HepG2 (cell line): ENCODE results near the gene EFEMP2. TPM values are rescaled to one million over a fixed set of nuclear protein-coding genes. Genes with fewer than 3 reads are reported as not detected.

Experiments used
- ARID4A ChIP-seq: sonication (generic); formaldehyde crosslinking; IDR thresholded peaks from 2 replicates; pipeline ENCODE4 v1.5.0; 2020; ENCODE audit warnings: mild to moderate bottlenecking, missing genetic modification reagents, borderline replicate concordance
- CBFB ChIP-seq: sonication (generic); formaldehyde crosslinking; IDR thresholded peaks from 2 replicates; pipeline ENCODE4 v1.4.0; 2020; ENCODE audit warnings: missing genetic modification reagents
- CHD2 ChIP-seq: IDR thresholded peaks from 2 replicates; pipeline ENCODE4 v1.6.1; 2011; ENCODE audit warnings: low read depth, low read length, improper control_type of control experiment
- DNMT1 ChIP-seq: sonication (generic); formaldehyde crosslinking; IDR thresholded peaks from 2 replicates; pipeline ENCODE4 v1.5.1; 2020; ENCODE audit warnings: mild to moderate bottlenecking, missing genetic modification reagents
- GABPB1 ChIP-seq: IDR thresholded peaks from 2 replicates; pipeline ENCODE4 v1.6.1; 2016; ENCODE audit warnings: mild to moderate bottlenecking, missing genetic modification reagents, moderate library complexity, missing compliant biosample characterization
- KDM6A ChIP-seq: IDR thresholded peaks from 2 replicates; pipeline ENCODE4 v1.6.1; 2016; ENCODE audit warnings: low read depth
- MBNL3 ChIP-seq: fragments of 250-450 bp; sonication (Bioruptor Pico); conservative IDR thresholded peaks from 2 replicates; pipeline ENCODE4 v1.8.0; 2022; ENCODE audit warnings: mild to moderate bottlenecking, inconsistent platforms
- NCOA1 ChIP-seq: sonication (generic); formaldehyde crosslinking; IDR thresholded peaks from 2 replicates; pipeline ENCODE4 v1.9.0; 2021; ENCODE audit warnings: missing genetic modification reagents
- NR2F6 ChIP-seq, 2 experiments: IDR thresholded peaks; 2 replicates each; pipeline ENCODE4 v1.6.1; 2016; ENCODE audit warnings: antibody characterized with exemption in 1 of 2, mild to moderate bottlenecking in 1 of 2
- PAX8 ChIP-seq: sonication (generic); formaldehyde crosslinking; IDR thresholded peaks from 2 replicates; pipeline ENCODE4 v1.8.0; 2022; ENCODE audit warnings: mild to moderate bottlenecking, missing genetic modification reagents, borderline replicate concordance
- PHF20 ChIP-seq: sonication (generic); formaldehyde crosslinking; IDR thresholded peaks from 2 replicates; pipeline ENCODE4 v1.5.0; 2020; ENCODE audit warnings: mild to moderate bottlenecking, missing genetic modification reagents
- PITX1 ChIP-seq: sonication (generic); formaldehyde crosslinking; IDR thresholded peaks from 2 replicates; pipeline ENCODE4 v1.5.1; 2020; ENCODE audit warnings: mild to moderate bottlenecking, missing genetic modification reagents
- SP5 ChIP-seq: IDR thresholded peaks from 2 replicates; pipeline ENCODE4 v1.6.1; 2016; ENCODE audit warnings: low read depth, borderline replicate concordance
- STAT5B ChIP-seq: sonication (generic); formaldehyde crosslinking; IDR thresholded peaks from 2 replicates; pipeline ENCODE4 v1.4.0; 2020; ENCODE audit warnings: missing genetic modification reagents
- THAP7 ChIP-seq: sonication (generic); formaldehyde crosslinking; IDR thresholded peaks from 2 replicates; pipeline ENCODE4 v1.8.1; 2023; ENCODE audit warnings: mild to moderate bottlenecking, missing genetic modification reagents
- ZEB1 ChIP-seq: IDR thresholded peaks from 2 replicates; pipeline ENCODE4 v1.6.1; 2012; ENCODE audit warnings: mild to moderate bottlenecking, low read depth, inconsistent platforms; ENCODE audit not compliant: insufficient replicate concordance
- ZGPAT ChIP-seq: IDR thresholded peaks from 2 replicates; pipeline ENCODE4 v1.6.1; 2016; ENCODE audit warnings: mild to moderate bottlenecking
- ZNF260 ChIP-seq: sonication (generic); formaldehyde crosslinking; IDR thresholded peaks from 2 replicates; pipeline ENCODE4 v1.4.0; 2020; ENCODE audit warnings: missing genetic modification reagents, low read depth, mild to moderate bottlenecking, borderline replicate concordance
- ZNF333 ChIP-seq: sonication (generic); formaldehyde crosslinking; IDR thresholded peaks from 2 replicates; pipeline ENCODE4 v1.4.0; 2020; ENCODE audit warnings: mild to moderate bottlenecking, missing genetic modification reagents, borderline replicate concordance
- ZNF383 ChIP-seq: sonication (generic); formaldehyde crosslinking; IDR thresholded peaks from 2 replicates; pipeline ENCODE4 v1.4.0; 2020; ENCODE audit warnings: missing genetic modification reagents, mild to moderate bottlenecking, borderline replicate concordance
- ZNF484 ChIP-seq: sonication (generic); formaldehyde crosslinking; IDR thresholded peaks from 2 replicates; pipeline ENCODE4 v1.5.1; 2020; ENCODE audit warnings: mild to moderate bottlenecking, low read depth, missing genetic modification reagents, borderline replicate concordance
- ZNF562 ChIP-seq: sonication (generic); formaldehyde crosslinking; IDR thresholded peaks from 2 replicates; pipeline ENCODE4 v1.8.0; 2022; ENCODE audit warnings: missing genetic modification reagents, borderline replicate concordance
- ZNF788 ChIP-seq: sonication (generic); formaldehyde crosslinking; IDR thresholded peaks from 2 replicates; pipeline ENCODE4 v1.5.0; 2020; ENCODE audit warnings: mild to moderate bottlenecking, missing genetic modification reagents, borderline replicate concordance
- ZNF879 ChIP-seq: sonication (generic); formaldehyde crosslinking; IDR thresholded peaks from 2 replicates; pipeline ENCODE4 v1.8.1; 2023; ENCODE audit warnings: missing genetic modification reagents
- polyA plus RNA-seq, 8 experiments: library from polyadenylated mRNA; depleted of rRNA in 3 of 8; stranded (reverse) in 7 of 8; unstranded in 1 of 8; fragments of >200 nt; fragmentation: Illumina TruSeq in 4 of 8; extraction: Trizol in 4 of 8; gene quantifications; 2 replicates each; pipeline versions ENCODE4 v1.2.1 to v1.2.3, GENCODE V29; 2011 to 2016; ENCODE audit warnings: low read depth in 4 of 8, missing spikeins in 1 of 8, mixed read lengths in 1 of 8; ENCODE audit not compliant: insufficient read depth in 1 of 8
- total RNA-seq, 5 experiments: library from RNA; depleted of rRNA; stranded (reverse); fragments of >200 nt; fragmentation: Illumina TruSeq; extraction: Trizol; gene quantifications; 2 replicates each; pipeline ENCODE4 v1.2.3, GENCODE V29; 2016; ENCODE audit warnings: low read depth in 1 of 5

The EFEMP2 gene
- total and polyA plus RNA-seq, 2 of the 13 experiments (the other 11 are each of a cell fraction or from before 2014, with no cell fraction given): 7.4 to 29.7 TPM

GRCh38 chr11:65857853-65858680 is 14.5 kb downstream of the EFEMP2 start, which contains the start of gene CFL1 (continued):
- TF ChIP-seq ARID4A (CRISPR knock-in tag): peak; percentile 88; the same call in 1 of the 2 replicates
- TF ChIP-seq SP5 (CRISPR knock-in tag): peak; percentile 45; the same call in 1 of the 2 replicates
- TF ChIP-seq ZEB1: no peak
- no peak for TF ChIP-seq MBNL3 (CRISPR knock-in tag)
- peak; percentile 75 for TF ChIP-seq ZGPAT (CRISPR knock-in tag)
- no peak for TF ChIP-seq ZNF260 (CRISPR knock-in tag)
- TF ChIP-seq PITX1 (CRISPR knock-in tag): no peak; the same call in 1 of the 2 replicates
- TF ChIP-seq KDM6A (CRISPR knock-in tag): no peak
- peak; percentile 74; the same call in 1 of the 2 replicates for TF ChIP-seq ZNF333 (CRISPR knock-in tag)
- no peak for TF ChIP-seq NR2F6 (IDR thresholded peaks at IDR 0.05)
- TF ChIP-seq NR2F6 (CRISPR knock-in tag; IDR thresholded peaks at IDR 0.05): peak; percentile 54
- TF ChIP-seq NCOA1 (CRISPR knock-in tag): no peak
- no peak for TF ChIP-seq ZNF562
- peak; percentile 97 for TF ChIP-seq GABPB1
- TF ChIP-seq STAT5B: peak; percentile 75; the same call in 1 of the 2 replicates
- no peak for TF ChIP-seq THAP7 (CRISPR knock-in tag)
- TF ChIP-seq ZNF788 (CRISPR knock-in tag): peak; percentile 64; the same call in 1 of the 2 replicates
- TF ChIP-seq ZNF879: no peak
- no peak; the same call in 1 of the 2 replicates for TF ChIP-seq CHD2
- TF ChIP-seq PHF20 (CRISPR knock-in tag): peak; percentile 63
- peak; percentile 62; the same call in 1 of the 2 replicates for TF ChIP-seq ZNF383 (CRISPR knock-in tag)
- no peak for TF ChIP-seq PAX8 (CRISPR knock-in tag)
- peak; percentile 88 for TF ChIP-seq CBFB (CRISPR knock-in tag)
- no peak for TF ChIP-seq DNMT1
- no peak for TF ChIP-seq ZNF484
